Measurements from ENCODE around the gene VPS54.

DNA sequence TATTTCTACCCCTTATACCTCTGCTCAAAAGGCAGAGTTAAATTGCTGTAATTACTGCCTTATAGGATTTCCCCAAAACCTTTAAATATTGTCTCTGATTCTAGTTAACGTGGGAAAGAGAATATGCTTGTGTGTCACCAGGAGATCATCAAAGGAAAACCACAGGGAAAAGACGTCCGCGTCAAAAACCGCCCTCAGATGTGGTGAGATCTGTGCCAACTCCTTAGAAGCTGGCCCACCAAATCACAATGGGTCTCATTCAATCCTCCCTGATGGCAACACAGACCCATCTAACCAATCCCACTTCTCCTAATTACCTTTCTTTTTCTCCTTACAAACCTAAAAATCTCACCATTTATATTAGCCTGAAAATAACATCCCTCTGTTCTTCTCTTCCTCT lies 25.4 kb downstream of the VPS54 start:
- TF ChIP-seq CTCF (IDR thresholded peaks at IDR 0.05) = no peak
- no peak for TF ChIP-seq POLR2AphosphoS5 (IDR thresholded peaks at IDR 0.05; ENCODE audit: low read depth, low read length)
- TF ChIP-seq, protein P1, sequence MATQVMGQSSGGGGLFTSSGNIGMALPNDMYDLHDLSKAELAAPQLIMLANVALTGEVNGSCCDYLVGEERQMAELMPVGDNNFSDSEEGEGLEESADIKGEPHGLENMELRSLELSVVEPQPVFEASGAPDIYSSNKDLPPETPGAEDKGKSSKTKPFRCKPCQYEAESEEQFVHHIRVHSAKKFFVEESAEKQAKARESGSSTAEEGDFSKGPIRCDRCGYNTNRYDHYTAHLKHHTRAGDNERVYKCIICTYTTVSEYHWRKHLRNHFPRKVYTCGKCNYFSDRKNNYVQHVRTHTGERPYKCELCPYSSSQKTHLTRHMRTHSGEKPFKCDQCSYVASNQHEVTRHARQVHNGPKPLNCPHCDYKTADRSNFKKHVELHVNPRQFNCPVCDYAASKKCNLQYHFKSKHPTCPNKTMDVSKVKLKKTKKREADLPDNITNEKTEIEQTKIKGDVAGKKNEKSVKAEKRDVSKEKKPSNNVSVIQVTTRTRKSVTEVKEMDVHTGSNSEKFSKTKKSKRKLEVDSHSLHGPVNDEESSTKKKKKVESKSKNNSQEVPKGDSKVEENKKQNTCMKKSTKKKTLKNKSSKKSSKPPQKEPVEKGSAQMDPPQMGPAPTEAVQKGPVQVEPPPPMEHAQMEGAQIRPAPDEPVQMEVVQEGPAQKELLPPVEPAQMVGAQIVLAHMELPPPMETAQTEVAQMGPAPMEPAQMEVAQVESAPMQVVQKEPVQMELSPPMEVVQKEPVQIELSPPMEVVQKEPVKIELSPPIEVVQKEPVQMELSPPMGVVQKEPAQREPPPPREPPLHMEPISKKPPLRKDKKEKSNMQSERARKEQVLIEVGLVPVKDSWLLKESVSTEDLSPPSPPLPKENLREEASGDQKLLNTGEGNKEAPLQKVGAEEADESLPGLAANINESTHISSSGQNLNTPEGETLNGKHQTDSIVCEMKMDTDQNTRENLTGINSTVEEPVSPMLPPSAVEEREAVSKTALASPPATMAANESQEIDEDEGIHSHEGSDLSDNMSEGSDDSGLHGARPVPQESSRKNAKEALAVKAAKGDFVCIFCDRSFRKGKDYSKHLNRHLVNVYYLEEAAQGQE (IDR thresholded peaks at IDR 0.05; ENCODE audit: insufficient read depth in 1 of 2, low read depth in 2 of 2, low read length in 1 of 2) = no peak
- no peak for TF ChIP-seq SIN3A (IDR thresholded peaks at IDR 0.05; ENCODE audit: borderline replicate concordance, insufficient read depth, low read depth, low read length)
- TF ChIP-seq TCF7L2 (IDR thresholded peaks at IDR 0.05; ENCODE audit: low read depth, low read length) = no peak
